ENCODE measurements around the gene SYT1. TPM values are rescaled to one million over a fixed set of nuclear protein-coding genes. Genes with fewer than 3 reads are reported as not detected.
A peak's percentile ranks its signal among the peaks of the same experiment; 100 is the strongest.

The SYT1 gene
- total and polyA plus RNA-seq, 7 donors, result 2.8 to 20.0 (median 10.6) TPM; not detected in 1

GRCh38 chr12:79360286-79360685 lies 495.7 kb downstream of the SYT1 start:
- intact Hi-C loops (cut with DNase I), result no loop called here
- DNase-seq, result no peak
- Histone ChIP-seq H3K27ac (no peak overlapping the region), H3K4me3 (no peak overlapping the region), H3K9me3 (no peaks in the 10 kb centered on the region), H3K36me3 (no peaks in the 10 kb centered on the region), H3K27me3 (no peaks in the 10 kb centered on the region), H3K4me1 (peaks cover 0 to 10% (median 2%) of the 10 kb centered on the region in 4 donors)
- no peak for TF ChIP-seq POLR2A (IDR thresholded peaks at IDR 0.05)
- no peak for TF ChIP-seq POLR2AphosphoS5 (IDR thresholded peaks at IDR 0.05)
- no peak for TF ChIP-seq EP300 (IDR thresholded peaks at IDR 0.05)
- TF ChIP-seq CTCF (IDR thresholded peaks at IDR 0.05), result no peak
- WGBS, 2 donors, result 60 to 82% methylated on average over 1 of the region's 1 CpG

GRCh38 chr12:79360936-79361335 lies 496.4 kb downstream of the SYT1 start:
- Histone ChIP-seq H3K4me1 (peaks cover 0 to 12% (median 5%) of the 10 kb centered on the region in 4 donors), H3K27ac (no peak overlapping the region), H3K27me3 (no peaks in the 10 kb centered on the region), H3K9me3 (no peaks in the 10 kb centered on the region), H3K4me3 (no peak overlapping the region), H3K36me3 (no peaks in the 10 kb centered on the region)
- intact Hi-C loops (cut with DNase I), result no loop called here
- TF ChIP-seq EP300 (IDR thresholded peaks at IDR 0.05), result no peak
- no peak for TF ChIP-seq CTCF (IDR thresholded peaks at IDR 0.05)
- no peak for TF ChIP-seq POLR2AphosphoS5 (IDR thresholded peaks at IDR 0.05)
- no peak for TF ChIP-seq POLR2A (IDR thresholded peaks at IDR 0.05)
- DNase-seq, result no peak

- Histone ChIP-seq H3K4me1 (peaks cover 0 to 27% (median 16%) of the 10 kb centered on the region in 4 donors), H3K9me3 (no peaks in the 10 kb centered on the region), H3K27me3 (no peaks in the 10 kb centered on the region), H3K4me3 (no peak overlapping the region), H3K36me3 (no peaks in the 10 kb centered on the region), H3K27ac (no peak overlapping the region)
- intact Hi-C loops (cut with DNase I), result no loop called here
- 45 to 62% methylated on average over 4 of the region's 4 CpGs for WGBS, 2 donors
- TF ChIP-seq CTCF (IDR thresholded peaks at IDR 0.05) (no peak), EP300 (IDR thresholded peaks at IDR 0.05) (no peak), POLR2A (IDR thresholded peaks at IDR 0.05) (no peak), POLR2AphosphoS5 (IDR thresholded peaks at IDR 0.05) (no peak)
- no peak for DNase-seq
These were observed 499.6 kb downstream of the SYT1 start for GRCh38 chr12:79364197-79364596.

GRCh38 chr12:79366374-79366773 lies 501.8 kb downstream of the SYT1 start:
- TF ChIP-seq POLR2AphosphoS5 (IDR thresholded peaks at IDR 0.05) (no peak), POLR2A (IDR thresholded peaks at IDR 0.05) (no peak), CTCF (IDR thresholded peaks at IDR 0.05) (no peak), EP300 (IDR thresholded peaks at IDR 0.05) (no peak)
- no peaks in the 10 kb centered on the region for H3K9me3 ChIP-seq
- H3K36me3 ChIP-seq, result no peaks in the 10 kb centered on the region
- no peaks in the 10 kb centered on the region for H3K27me3 ChIP-seq
- peaks cover 0 to 21% (median 15%) of the 10 kb centered on the region in 4 donors for H3K4me1 ChIP-seq
- peak overlapping the region in 1 of 4 donors; percentile 34 for H3K27ac ChIP-seq
- H3K4me3 ChIP-seq, result no peak overlapping the region
- WGBS, 2 donors, result 92 to 95% methylated on average over 2 of the region's 2 CpGs
- no peak for DNase-seq
- intact Hi-C loops (cut with DNase I), result no loop called here

- H3K27ac ChIP-seq, result no peak overlapping the region
- H3K27me3 ChIP-seq, result no peaks in the 10 kb centered on the region
- intact Hi-C loops (cut with DNase I), result no loop called here
- 73 to 81% methylated on average over 3 of the region's 3 CpGs for WGBS, 2 donors
- no peaks in the 10 kb centered on the region for H3K36me3 ChIP-seq
- TF ChIP-seq POLR2A (IDR thresholded peaks at IDR 0.05) (no peak), POLR2AphosphoS5 (IDR thresholded peaks at IDR 0.05) (peak in 2 of 4 donors; percentile 73 to 81)
- H3K4me1 ChIP-seq, result peaks cover 0 to 21% (median 12%) of the 10 kb centered on the region in 4 donors
- no peaks in the 10 kb centered on the region for H3K9me3 ChIP-seq
- DNase-seq, result no peak
- no peak overlapping the region for H3K4me3 ChIP-seq
These were observed 502.5 kb downstream of the SYT1 start for GRCh38 chr12:79367032-79367589.

Data from sigmoid colon (tissue), 7 donors.